ENCODE measurements around the gene CD74. TPM values are rescaled to one million over a fixed set of nuclear protein-coding genes. Genes with fewer than 3 reads are reported as not detected.

CD74 gene
- total and polyA plus RNA-seq, 4 donors, result 176 to 327 (median 257) TPM

GRCh38 chr5:150411245-150411979 is 1.3 kb downstream of the CD74 start:
- no peak for DNase-seq (ENCODE audit: low spot score)
- TF ChIP-seq RAD21 (IDR thresholded peaks at IDR 0.05) (no peak), TAF1 (conservative IDR thresholded peaks at IDR 0.05) (no peak), JUND (IDR thresholded peaks at IDR 0.05) (no peak), EGR1 (IDR thresholded peaks at IDR 0.05; ENCODE audit: low read depth in 2 of 2) (no peak), HNF4G (IDR thresholded peaks at IDR 0.05) (no peak), NR2F2 (IDR thresholded peaks at IDR 0.05) (no peak), HNF4A (conservative IDR thresholded peaks at IDR 0.05) (no peak), SP1 (IDR thresholded peaks at IDR 0.05) (no peak), FOXA1 (IDR thresholded peaks at IDR 0.05) (no peak), RXRA (IDR thresholded peaks at IDR 0.05) (no peak), ATF3 (IDR thresholded peaks at IDR 0.05) (no peak), FOXA2 (IDR thresholded peaks at IDR 0.05) (no peak)
- TF ChIP-seq, protein P1, sequence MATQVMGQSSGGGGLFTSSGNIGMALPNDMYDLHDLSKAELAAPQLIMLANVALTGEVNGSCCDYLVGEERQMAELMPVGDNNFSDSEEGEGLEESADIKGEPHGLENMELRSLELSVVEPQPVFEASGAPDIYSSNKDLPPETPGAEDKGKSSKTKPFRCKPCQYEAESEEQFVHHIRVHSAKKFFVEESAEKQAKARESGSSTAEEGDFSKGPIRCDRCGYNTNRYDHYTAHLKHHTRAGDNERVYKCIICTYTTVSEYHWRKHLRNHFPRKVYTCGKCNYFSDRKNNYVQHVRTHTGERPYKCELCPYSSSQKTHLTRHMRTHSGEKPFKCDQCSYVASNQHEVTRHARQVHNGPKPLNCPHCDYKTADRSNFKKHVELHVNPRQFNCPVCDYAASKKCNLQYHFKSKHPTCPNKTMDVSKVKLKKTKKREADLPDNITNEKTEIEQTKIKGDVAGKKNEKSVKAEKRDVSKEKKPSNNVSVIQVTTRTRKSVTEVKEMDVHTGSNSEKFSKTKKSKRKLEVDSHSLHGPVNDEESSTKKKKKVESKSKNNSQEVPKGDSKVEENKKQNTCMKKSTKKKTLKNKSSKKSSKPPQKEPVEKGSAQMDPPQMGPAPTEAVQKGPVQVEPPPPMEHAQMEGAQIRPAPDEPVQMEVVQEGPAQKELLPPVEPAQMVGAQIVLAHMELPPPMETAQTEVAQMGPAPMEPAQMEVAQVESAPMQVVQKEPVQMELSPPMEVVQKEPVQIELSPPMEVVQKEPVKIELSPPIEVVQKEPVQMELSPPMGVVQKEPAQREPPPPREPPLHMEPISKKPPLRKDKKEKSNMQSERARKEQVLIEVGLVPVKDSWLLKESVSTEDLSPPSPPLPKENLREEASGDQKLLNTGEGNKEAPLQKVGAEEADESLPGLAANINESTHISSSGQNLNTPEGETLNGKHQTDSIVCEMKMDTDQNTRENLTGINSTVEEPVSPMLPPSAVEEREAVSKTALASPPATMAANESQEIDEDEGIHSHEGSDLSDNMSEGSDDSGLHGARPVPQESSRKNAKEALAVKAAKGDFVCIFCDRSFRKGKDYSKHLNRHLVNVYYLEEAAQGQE (IDR thresholded peaks at IDR 0.05), result no peak
- Histone ChIP-seq H3K27ac (ENCODE audit: low read depth in 1 of 2, low read length in 2 of 2) (peak overlapping the region; percentile 67 to 88), H3K9me3 (ENCODE audit: control insufficient read depth in 4 of 4, low read length in 3 of 4) (no peaks in the 10 kb centered on the region), H3K4me1 (ENCODE audit: control insufficient read depth in 4 of 4, insufficient read depth in 4 of 4, low read length in 3 of 4) (peaks cover 0 to 29% (median 15%) of the 10 kb centered on the region in 4 donors), H3K36me3 (ENCODE audit: control insufficient read depth in 4 of 4, insufficient read depth in 3 of 4, low read depth in 1 of 4, low read length in 3 of 4) (peaks cover 0 to under 1% (median 0%) of the 10 kb centered on the region in 4 donors), H3K27me3 (ENCODE audit: control insufficient read depth in 4 of 4, insufficient read depth in 4 of 4, low read length in 3 of 4) (no peaks in the 10 kb centered on the region), H3K9ac (ENCODE audit: low read depth in 1 of 2, low read length in 2 of 2) (peak overlapping the region; percentile 39 to 75), H3K4me3 (ENCODE audit: low read depth in 1 of 3, low read length in 3 of 3) (peak overlapping the region; percentile 20 to 51 (median 20))
- WGBS, result 76% methylated on average over 5 of the region's 5 CpGs

GRCh38 chr5:150410524-150411244 is 2.0 kb downstream of the CD74 start:
- Histone ChIP-seq H3K27ac (ENCODE audit: low read depth in 1 of 2, low read length in 2 of 2) (peak overlapping the region; percentile 35 to 67), H3K36me3 (ENCODE audit: control insufficient read depth in 4 of 4, insufficient read depth in 3 of 4, low read depth in 1 of 4, low read length in 3 of 4) (peaks cover 0 to 4% (median 0%) of the 10 kb centered on the region in 4 donors), H3K9ac (ENCODE audit: low read depth in 1 of 2, low read length in 2 of 2) (peak overlapping the region; percentile 15 to 75), H3K4me3 (ENCODE audit: low read depth in 1 of 3, low read length in 3 of 3) (peak overlapping the region in 2 of 3 donors; percentile 3 to 20), H3K9me3 (ENCODE audit: control insufficient read depth in 4 of 4, low read length in 3 of 4) (no peaks in the 10 kb centered on the region), H3K4me1 (ENCODE audit: control insufficient read depth in 4 of 4, insufficient read depth in 4 of 4, low read length in 3 of 4) (peaks cover 0 to 29% (median 15%) of the 10 kb centered on the region in 4 donors), H3K27me3 (ENCODE audit: control insufficient read depth in 4 of 4, insufficient read depth in 4 of 4, low read length in 3 of 4) (no peaks in the 10 kb centered on the region)
- 30% methylated on average over 4 of the region's 4 CpGs for WGBS
- DNase-seq (ENCODE audit: low spot score), result no peak
- TF ChIP-seq FOXA1 (IDR thresholded peaks at IDR 0.05) (no peak), HNF4G (IDR thresholded peaks at IDR 0.05) (no peak), GABPA (IDR thresholded peaks at IDR 0.05 in 1 of 2, conservative IDR thresholded peaks at IDR 0.05 in 1 of 2) (no peak), FOXA2 (IDR thresholded peaks at IDR 0.05) (no peak), SP1 (IDR thresholded peaks at IDR 0.05) (peak; percentile 61)
